GM11168 (cell line): ENCODE measurements around the gene SLC7A8.
"Not testable (repeated sequence)": the region's sequence is repeated elsewhere in the genome, so short reads cannot be mapped to it uniquely, and the experiment has no call there.

Experiments
- in situ Hi-C: fragments of 300-500 bp; cut with MboI; formaldehyde crosslinking; loops from one replicate; pipeline ENCODE4 v1.12.0; 2022; ENCODE audit warnings: low sequenced_read_pairs; ENCODE audit not compliant: unreplicated experiment

The SLC7A8 gene

DNA sequence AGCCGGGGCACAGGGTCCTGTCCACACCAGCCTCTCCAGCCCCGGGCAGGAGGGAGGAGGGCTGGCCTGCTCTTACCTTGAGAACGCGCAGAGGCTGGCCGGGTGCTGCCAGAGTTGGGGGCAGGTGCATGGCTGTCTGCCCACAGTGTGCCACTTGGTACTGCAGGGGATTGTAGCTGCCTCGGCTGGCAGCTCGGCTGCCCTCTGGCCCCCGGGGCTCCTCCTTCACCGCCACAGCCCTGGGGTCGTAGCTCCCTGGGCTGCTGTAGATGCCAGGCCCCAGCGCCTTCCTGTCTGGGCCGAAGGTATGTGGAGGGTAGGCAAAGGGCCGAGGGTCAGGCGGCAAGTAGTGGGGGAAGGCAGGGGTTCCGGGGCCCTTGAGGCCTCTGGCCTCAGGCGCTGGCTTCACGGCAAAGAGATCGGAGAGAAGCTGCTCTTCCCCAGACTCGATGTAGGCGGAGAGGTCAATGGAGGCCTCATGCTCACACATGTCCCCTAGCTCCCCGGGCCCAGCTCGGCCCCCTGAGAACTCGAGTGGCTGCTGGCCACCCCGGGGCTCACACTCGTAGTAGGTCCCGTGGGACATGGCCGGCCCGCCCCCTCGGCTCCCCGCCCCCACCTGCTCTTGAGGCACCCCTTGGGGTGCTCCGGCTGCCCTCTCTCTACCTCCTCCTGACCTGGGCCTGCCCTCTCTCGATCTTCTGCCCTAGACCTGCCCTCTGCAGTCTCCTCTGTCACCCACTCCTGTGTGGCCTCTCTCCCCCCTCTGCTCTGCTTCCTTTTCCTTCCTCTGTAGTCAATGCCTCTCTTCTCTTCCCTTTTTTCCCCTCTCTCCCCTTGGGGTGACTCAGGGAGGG, 64.7 kb downstream of the SLC7A8 start, which contains the start of gene CEBPE:
Gene CEBPE, minus strand, starts transcription at position 750 of the 857 bp plus-strand sequence. Its CDS starts 164 bp downstream, at position 586.
- in situ Hi-C loops = loop anchor here (10.0 kb wide), 1 partner anchor 176 kb away; no protein-coding TSS in a partner anchor

DNA sequence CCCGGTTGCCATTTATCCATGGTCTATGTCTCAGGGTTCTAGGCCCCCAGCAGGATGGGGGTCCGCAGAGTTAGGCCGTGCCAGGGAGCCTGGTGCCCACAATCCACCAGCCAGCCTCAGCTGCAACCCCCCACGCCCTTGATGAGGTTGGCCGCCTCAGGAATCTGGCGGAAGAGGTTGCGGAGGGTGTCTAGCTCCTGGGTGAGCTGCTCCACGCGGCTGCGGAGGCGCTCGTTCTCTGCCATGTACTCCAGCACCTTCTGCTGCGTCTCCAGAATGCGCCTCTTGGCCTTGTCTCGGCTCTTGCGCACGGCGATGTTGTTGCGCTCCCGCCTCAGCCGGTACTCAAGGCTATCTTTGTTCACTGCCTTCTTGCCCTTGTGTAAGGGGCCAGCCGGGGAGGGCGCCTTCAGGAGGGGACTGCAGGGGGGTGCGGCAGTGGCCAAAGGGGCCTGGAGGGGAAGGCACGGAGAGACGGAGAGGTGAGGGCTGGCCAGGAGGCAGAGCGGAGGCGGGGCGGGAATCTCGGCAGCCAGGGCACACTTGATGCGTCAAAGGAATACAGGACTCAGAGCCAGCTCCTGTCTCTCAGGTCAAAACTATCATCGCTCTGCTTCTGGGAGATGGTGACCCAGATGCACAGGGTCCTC, 66.0 kb downstream of the SLC7A8 start:
- in situ Hi-C loops = loop anchor here (10.0 kb wide), 1 partner anchor 177 kb away; no protein-coding TSS in a partner anchor

DNA sequence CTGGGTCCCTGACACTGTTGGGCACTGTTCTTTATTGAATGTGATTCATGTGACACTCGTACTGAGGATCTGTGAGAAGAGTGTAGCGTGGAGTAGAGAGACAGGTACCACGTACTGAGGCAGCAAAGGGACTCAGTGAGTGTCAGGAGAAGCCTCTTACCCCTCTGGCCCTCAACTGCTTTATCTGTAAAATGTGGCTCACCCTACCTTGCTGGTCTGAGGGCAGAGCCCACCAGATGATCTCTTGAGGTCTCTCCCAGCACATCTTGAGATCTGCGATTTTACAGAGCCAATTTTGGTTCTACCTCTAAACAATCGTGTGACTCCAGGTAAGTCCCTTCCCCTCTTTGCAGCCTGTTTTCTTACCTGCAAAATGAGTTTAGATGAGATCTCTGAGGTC, 67.5 kb downstream of the SLC7A8 start:
- in situ Hi-C loops = loop anchor here (10.0 kb wide), 1 partner anchor 179 kb away; no protein-coding TSS in a partner anchor

DNA sequence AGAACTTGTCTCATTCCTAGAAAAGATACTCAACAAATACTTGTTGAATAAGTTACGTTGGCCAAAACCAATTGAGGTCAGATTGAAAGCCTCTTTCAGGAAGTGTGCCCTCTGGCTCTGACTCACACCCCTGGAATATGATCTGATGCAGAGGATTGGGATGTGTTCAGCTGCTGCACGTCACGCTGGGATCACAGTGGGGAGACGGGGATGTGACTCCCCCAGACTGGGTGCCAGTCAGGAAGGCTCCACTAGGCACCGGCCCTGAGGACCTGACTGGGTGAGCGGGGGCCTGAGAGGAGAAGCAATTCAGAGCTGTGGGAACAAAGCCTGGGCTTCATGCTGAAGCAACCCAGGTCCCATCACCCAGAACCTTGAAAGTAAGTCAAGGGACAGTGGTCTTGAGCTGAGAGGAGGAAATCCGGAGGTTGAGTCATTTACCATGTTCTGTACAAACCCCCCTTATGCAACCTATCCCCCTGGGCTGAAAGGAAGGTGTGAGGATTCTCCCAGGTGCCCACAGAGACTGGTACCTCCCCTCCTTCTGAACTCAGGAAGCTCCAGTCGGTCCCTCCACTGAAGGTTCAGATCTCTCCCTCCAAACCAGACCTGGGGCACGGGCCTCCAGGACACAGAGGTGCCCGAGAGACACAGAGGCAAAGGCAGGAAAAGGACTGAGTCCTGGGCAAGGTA, 68.3 kb downstream of the SLC7A8 start:
- in situ Hi-C loops = loop anchor here (10.0 kb wide), 1 partner anchor 180 kb away; no protein-coding TSS in a partner anchor

DNA sequence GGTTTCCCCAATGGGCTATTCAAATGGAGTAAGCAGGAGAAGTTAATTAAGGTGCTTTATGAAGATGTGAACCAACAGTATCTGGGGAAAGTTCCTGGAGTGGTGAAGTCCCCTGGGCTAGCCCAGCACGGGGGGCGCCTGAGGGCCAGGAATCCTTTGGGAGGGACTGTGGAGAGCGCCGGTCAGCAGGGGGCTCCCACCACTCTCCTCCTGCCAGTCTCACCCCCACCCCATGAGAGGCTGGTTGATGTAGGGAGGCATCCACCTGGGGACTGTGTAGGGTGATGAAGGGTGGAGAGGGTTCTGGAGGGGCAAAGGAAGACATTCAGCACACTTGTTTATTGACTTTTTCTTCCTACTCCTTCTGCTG, 68.8 kb downstream of the SLC7A8 start:
- in situ Hi-C loops = loop anchor here (10.0 kb wide), 1 partner anchor 180 kb away; no protein-coding TSS in a partner anchor

DNA sequence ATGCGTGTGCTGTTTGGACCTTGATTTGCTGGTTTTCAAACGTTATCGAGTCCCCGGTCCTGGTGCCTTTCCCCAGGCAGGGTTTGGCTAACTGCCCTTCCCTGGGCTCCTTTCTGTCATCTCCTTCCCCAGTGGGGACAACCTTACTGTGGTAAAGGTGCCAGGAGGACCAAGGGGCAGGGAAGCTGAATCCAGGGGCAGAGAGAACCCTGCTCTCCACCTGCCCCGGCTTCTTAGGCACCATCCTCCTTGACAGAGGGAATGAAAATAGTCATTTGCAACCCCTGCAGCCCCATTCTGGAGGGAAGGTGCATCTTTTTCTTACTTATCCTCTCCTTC, 69.4 kb downstream of the SLC7A8 start:
- in situ Hi-C loops = loop anchor here (10.0 kb wide), 1 partner anchor 181 kb away; no protein-coding TSS in a partner anchor

DNA sequence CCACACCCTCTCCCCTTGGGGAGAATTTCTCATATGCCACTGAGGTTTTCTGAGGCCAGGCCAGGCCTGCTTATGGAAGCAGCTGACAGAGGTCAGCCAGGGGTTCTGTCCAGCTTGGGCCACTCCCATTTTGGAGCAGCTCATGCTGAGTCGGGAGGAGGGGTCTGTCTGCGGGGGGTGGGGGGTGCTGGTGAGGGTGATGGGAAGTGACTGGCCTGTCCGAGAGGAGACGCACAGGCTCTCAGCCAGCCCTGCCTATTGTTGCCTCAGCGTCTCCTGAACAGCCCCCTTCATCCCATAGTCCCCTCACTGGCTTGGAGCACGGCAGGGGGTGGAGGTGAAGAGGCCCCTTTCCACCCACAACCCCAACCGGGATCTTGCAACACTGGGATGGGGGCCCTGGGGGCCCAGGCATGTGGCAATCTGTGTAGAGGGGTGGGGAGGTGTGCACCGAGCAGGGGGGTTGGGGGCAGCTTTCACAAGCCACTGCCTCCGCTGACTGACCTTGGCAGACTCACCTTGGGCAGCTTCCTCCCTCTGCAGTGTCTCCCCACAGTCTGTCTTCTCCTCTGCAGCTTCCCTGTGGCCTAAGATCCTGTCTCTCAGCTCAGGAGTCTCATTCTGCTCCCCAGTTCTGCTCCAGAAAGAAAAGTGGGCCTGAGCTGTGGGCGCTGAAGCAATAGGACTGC, 69.9 kb downstream of the SLC7A8 start:
- in situ Hi-C loops = loop anchor here (10.0 kb wide), 1 partner anchor 181 kb away; no protein-coding TSS in a partner anchor

DNA sequence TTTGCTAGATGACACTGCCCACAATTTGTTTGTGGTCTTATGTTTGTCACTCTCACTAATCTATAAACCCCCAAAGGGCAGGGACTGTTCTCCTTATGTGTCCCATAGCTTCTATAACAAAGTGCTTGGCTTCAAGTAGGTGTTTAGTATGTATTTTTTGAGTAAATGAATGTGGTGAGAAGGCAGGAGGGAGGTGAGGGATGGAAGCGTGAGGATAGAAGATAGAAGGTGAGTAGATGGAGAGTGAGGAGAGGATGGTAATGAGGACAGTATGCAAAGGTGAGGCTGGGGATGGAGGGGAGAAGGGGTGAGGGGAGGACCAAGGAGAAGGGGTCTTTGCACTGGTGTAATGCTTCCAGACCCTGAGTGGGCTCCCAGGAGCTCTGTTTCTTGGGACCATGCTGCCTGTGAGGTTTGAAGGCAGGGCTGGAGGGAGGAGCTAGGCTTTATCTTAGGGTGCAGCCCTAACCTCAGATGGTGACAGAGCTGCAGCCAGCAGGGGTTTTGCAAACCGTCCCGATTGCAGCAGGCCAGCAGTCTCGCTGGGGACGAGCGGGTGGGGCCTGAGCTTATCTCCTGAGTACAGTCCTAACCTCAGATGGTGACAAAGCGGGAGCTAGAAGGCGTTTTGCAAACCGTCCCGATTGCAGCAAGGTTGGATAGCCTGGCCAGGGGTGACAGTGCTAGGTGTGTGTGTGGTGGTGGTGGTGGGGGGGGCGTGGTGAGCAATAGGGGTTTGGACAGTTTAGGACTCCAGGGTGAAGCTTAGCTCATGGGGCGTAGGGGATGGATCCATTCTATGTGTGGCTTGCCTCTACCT, 70.9 kb downstream of the SLC7A8 start:
- in situ Hi-C loops = loop anchor here (10.0 kb wide), 1 partner anchor 182 kb away; no protein-coding TSS in a partner anchor

DNA sequence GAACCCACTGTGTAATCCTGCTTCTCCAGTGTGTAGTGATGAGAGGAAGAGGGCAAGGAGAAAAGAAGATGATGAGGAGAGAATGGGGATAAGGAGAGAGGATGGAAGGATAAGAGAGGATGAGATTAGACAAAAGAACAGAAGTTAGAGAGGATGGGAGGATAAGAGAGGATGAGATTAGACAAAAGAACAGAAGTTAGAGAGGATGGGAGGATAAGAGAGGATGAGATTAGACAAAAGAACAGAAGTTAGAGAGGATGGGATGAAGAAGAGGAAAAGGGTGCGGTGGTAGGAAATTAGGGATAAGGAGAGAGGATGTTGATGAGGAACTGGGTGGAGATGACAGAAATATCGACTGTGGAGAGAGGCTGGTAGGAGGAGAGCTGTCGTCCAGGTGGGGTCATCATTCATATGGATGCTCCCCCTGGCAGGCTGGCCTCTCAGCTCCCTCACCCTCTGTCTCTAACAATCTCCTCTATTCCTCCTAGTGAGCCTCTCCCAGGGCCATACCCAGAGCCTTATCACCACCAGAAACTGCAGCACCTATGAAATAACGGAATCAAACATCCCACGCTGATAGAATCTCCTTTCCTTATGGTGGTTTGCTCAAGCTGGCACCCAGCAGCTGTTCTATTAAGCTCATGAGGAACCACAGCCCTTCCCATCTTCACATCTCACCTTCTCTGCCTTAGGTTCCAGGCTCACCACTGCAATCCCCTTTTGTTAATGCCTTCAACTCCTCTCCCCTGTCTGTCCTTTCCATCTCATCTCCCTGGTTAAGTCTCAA, 72.7 kb downstream of the SLC7A8 start:
- in situ Hi-C loops = loop anchor here (10.0 kb wide), 1 partner anchor 184 kb away; no protein-coding TSS in a partner anchor

DNA sequence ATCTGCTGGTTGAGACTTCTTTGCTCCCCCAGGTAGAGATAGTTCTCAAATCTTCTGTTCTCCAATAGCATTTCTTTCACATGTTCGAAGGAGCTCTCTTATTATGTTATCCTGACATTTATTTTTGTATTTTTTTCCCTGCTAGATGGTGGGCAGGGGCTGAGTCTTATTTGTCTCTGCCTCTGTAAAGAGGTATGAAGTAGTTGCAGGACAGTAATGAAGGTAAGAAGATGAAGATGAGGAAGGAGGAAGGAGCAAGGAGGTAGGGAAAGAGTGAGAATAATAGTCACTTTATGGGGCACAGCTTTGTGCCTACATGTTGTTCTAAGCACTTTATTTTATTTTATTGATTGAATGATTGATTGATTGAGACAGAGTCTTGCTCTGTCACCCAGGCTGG, 73.7 kb downstream of the SLC7A8 start:
- in situ Hi-C loops = loop anchor here (10.0 kb wide), 1 partner anchor 185 kb away; no protein-coding TSS in a partner anchor

DNA sequence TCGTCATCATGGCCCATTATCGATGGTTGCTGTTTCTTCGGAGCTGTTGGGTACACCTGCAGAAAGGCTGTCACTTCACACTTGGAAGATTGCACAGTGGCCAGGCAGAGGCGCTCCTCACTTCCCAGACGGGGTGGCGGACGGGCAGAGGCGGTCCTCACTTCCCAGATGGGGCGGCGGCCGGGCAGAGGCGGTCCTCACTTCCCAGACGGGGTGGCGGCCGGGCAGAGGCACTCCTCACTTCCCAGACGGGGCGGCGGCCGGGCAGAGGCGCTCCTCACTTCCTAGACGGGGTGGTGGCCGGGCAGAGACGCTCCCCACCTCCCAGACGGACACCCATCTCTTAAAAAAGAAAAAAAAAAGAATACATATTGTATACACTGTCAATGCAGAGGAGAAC, 75.3 kb downstream of the SLC7A8 start:
- in situ Hi-C loops = not testable (repeated sequence)

DNA sequence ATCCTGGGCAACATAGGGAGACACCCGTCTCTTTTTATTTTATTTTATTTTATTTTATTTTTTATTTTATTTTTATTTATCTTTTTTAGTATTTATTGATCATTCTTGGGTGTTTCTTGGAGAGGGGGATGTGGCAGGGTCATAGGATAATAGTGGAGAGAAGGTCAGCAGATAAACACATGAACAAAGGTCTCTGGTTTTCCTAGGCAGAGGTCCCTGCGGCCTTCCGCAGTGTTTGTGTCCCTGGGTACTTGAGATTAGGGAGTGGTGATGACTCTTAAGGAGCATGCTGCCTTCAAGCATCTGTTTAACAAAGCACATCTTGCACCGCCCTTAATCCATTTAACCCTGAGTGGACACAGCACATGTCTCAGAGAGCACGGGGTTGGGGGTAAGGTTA, 75.8 kb downstream of the SLC7A8 start:
- in situ Hi-C loops = not testable (repeated sequence)

DNA sequence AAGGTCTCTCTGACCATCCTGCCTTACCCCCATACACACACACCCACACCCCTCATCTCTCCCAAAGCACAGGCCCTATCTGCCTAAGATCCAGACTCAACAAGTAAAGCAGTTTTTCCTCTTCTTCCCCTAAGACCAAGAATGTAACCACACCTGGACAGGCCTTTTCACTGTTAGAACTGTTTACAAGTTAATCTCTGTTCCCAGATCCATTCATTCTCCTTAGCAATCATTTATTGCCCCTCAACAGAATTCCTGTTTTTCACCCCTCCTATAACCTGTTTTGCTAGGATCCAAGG, 76.8 kb downstream of the SLC7A8 start:
- in situ Hi-C loops = no loop called here

DNA sequence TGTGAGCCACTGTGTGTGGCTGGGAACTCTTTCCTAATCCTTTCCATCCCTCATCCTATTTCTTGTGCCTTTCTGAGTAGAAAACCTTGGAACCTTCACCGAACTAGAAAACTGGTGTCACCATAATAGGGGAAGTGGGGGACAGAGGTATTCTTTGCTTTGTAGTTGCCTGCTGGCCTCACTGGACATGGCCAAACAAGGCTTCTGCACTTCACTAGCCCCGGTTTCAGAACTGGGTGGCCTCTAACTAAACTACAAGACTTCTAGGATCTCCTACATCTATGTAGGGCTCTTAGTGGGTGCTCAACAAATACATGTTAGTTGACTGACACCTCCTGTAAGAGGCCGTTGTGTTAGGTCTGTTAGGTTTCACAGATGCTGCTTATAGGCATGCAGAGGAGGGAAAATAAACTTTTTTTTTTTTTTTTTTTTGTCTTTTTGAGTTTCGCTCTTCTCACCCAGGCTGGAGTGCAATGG, 78.1 kb downstream of the SLC7A8 start:
- in situ Hi-C loops = no loop called here

DNA sequence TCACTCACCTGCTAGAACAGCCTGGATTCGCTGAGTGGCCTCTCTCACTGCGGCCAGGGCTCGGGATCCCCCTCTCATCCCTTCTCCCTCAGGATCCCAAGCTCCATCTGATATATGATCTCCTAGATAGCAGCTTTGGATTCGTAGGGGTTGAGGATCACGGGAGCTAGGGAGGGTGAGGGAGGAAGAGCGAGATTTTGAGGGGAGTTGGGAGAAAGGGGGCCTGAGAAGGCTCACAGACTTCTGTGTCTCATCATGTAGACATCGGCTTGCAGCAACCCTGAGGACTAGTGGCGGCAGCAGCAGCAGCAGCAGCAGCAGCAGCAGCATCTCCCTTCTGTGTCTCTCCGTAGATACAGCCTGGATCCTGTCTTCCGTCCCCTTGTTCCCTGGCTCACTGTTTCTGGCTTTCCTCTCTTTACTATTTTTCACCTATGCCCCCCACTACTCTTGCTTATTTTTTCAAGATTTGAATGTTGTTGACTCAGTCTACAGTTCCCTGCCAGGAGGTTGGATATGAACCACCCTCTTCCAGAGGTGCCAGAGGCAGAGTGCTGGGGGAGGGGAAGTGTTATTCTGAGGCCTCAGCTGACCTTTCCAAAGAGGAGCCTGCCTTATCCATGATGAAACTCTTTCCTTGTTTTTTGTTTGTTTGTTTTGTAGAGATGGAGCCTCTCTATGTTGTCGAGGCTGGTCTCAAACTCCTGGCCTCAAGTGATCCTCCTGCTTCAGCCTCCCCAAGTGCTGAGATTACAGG, 78.7 kb downstream of the SLC7A8 start, which contains the start of gene CIROP:
Gene CIROP, minus strand, starts transcription at position 399 of the 757 bp plus-strand sequence. Its CDS starts 69 bp downstream, at position 330.
- in situ Hi-C loops = no loop called here

DNA sequence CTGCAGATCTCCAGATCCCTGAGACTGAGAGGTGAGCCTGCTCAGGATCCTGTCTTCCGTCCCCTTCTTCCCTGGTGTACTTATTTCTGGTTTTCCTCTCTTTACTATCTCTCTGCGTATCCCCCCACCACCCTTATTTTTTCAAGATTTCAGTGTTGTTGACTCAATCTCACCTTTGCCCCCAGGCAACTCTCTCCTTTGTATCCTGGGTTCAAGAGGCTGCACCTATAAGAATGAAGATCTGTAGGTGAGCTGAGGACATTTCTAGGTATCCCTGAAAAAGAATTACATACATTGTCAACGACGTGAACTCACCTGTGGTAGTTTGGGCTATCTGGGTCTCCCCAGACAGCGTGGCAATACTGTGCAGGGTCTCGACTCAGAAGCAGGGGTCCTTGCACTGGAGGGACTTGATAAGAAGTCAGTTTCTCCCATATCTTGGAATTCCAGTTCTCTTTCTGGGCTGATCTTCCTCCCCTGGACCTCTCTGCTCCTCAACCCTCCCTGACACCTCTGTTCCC, 79.3 kb downstream of the SLC7A8 start:
- in situ Hi-C loops = no loop called here

DNA sequence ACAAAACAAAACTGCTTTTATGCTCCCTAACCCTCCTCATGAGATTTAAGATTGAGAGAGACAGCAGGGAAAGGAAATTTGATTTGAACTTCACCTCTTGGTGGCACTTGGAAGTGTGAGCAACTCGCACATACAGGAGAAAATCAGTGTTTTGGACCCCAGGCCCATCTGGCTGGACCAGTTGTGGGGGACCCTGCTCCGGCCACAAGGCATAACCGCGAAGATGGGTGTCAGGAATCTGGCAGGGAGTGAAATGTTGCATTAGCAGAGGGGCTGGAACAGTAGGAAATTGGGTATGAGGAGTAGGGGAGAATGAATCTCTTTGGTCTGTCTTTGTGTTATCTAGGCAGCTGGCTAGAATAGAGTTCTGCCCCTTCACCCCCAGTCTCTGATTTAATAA, 79.9 kb downstream of the SLC7A8 start:
- in situ Hi-C loops = no loop called here
